Activated naive CD4-positive, alpha-beta T cell treated with anti-CD3 and anti-CD28 coated beads, Interleukin-2, amount 50 U/mL, for 24 hours (primary cell): ENCODE data around the gene FEZ2.

ENCODE experiments used
- H3K27ac Mint-ChIP-seq: one replicate; pipeline ENCODE4 v1.8.0; 2021; ENCODE audit warnings: mild to moderate bottlenecking, mixed read lengths
- H3K27me3 Mint-ChIP-seq: one replicate; pipeline ENCODE4 v1.8.0; 2021; ENCODE audit warnings: mixed read lengths
- H3K36me3 Mint-ChIP-seq: one replicate; pipeline ENCODE4 v1.8.0; 2021; ENCODE audit warnings: mixed read lengths
- H3K4me1 Mint-ChIP-seq: one replicate; pipeline ENCODE4 v1.8.0; 2021; ENCODE audit warnings: mixed read lengths
- H3K4me3 Mint-ChIP-seq: one replicate; pipeline ENCODE4 v1.8.0; 2021; ENCODE audit warnings: mild to moderate bottlenecking, mixed read lengths
- H3K9me3 Mint-ChIP-seq: one replicate; pipeline ENCODE4 v1.8.0; 2021; ENCODE audit warnings: mixed read lengths

FEZ2 gene

DNA sequence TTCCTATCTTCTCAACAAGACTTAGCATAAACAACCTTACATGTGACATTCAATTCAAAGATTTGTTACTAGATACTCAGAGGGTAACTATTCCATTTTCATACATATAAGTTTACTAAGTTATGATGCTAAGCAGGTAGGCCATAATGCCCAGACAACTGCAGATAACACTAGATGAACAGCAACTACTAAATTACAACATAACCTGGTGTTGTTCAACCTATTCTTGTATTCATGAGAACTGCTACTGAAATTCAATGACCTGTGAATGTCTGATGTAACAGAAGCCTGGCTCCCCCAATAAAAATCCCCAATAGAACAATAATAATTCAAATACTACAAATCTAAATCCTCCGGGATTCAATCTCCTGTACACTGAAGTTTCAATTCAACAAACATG is 24.8 kb downstream of the FEZ2 start:
- no peak overlapping the region for H3K27ac Mint-ChIP-seq
- peaks cover 33% of the 10 kb centered on the region for H3K36me3 Mint-ChIP-seq
- H3K4me1 Mint-ChIP-seq, result peaks cover 6% of the 10 kb centered on the region
- no peaks in the 10 kb centered on the region for H3K27me3 Mint-ChIP-seq
- H3K9me3 Mint-ChIP-seq, result no peaks in the 10 kb centered on the region
- no peak overlapping the region for H3K4me3 Mint-ChIP-seq

DNA sequence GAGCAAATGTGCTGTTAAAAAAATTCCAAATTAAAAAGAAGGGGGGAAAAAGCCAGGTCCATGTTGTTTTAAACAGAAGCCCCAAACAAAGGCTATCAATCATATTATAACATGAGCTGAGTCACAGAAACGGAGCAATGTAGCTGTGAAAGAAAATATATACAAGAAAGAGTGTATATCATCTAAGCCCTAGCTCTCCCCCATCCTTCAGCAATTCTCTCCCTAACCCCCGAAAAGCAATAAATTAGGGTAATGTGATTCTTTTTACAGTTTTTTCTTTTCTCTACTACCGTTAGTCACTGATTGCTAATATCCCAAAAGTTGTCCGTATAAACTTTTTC is 25.3 kb downstream of the FEZ2 start:
- Mint-ChIP-seq H3K27ac (no peak overlapping the region), H3K36me3 (peaks cover 31% of the 10 kb centered on the region), H3K4me1 (peaks cover 6% of the 10 kb centered on the region), H3K27me3 (no peaks in the 10 kb centered on the region), H3K9me3 (no peaks in the 10 kb centered on the region), H3K4me3 (no peak overlapping the region)

DNA sequence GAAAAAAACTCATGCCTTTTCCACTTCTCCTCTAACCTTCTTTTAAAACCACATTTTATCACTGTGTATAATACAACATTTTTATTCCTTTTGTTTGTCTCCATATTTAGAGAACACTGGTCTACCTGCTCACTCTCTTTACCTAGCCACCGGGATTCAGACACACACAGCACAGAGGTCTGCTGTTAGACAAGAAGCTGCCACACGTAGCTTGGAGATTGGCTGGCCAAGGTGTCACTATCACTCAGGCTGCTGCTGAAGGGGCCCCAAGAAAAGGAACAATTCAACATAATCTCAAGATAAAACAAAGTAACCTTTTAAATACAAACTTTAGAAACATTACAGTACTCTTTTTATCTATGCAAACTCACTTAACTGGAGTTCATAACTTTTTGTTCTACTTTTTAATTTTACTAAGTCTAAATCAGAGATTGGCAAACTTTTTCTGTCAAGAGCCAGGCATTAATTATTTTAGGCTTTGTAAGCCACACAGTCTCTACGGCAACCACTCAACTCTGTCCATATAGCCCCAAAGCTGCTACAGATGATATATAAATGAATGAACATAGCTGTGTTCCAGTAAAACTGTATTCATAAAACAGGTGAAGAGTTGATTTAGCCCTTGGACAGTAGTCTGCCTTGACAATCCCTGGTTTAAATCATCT is 25.8 kb downstream of the FEZ2 start:
- Mint-ChIP-seq H3K36me3 (peaks cover 31% of the 10 kb centered on the region), H3K4me1 (peaks cover 6% of the 10 kb centered on the region)

DNA sequence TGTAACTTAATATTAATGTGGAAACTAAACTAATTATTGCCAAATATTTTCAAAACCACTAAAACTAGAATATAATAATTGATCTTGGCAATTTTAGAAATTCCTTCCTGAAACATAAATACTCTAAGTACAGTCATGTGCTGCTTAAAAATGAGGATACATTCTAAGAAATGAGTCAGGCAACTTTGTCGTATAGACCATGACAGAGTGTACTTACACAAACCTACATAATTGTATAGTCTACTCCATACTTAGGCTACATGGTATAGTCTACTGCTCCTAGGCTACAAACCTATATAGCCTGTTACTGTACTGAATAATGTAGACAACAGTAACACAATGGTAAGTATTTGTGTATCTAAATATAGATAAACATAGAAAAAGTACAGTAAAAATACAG is 27.6 kb downstream of the FEZ2 start:
- Mint-ChIP-seq H3K4me3 (no peak overlapping the region), H3K27ac (no peak overlapping the region), H3K9me3 (no peaks in the 10 kb centered on the region), H3K4me1 (peaks cover 3% of the 10 kb centered on the region), H3K36me3 (peaks cover 33% of the 10 kb centered on the region), H3K27me3 (no peaks in the 10 kb centered on the region)

More for the DNA sequence above, 25.8 kb downstream of the FEZ2 start:
- no peak overlapping the region for H3K27ac Mint-ChIP-seq
- no peaks in the 10 kb centered on the region for H3K9me3 Mint-ChIP-seq
- no peaks in the 10 kb centered on the region for H3K27me3 Mint-ChIP-seq
- no peak overlapping the region for H3K4me3 Mint-ChIP-seq

DNA sequence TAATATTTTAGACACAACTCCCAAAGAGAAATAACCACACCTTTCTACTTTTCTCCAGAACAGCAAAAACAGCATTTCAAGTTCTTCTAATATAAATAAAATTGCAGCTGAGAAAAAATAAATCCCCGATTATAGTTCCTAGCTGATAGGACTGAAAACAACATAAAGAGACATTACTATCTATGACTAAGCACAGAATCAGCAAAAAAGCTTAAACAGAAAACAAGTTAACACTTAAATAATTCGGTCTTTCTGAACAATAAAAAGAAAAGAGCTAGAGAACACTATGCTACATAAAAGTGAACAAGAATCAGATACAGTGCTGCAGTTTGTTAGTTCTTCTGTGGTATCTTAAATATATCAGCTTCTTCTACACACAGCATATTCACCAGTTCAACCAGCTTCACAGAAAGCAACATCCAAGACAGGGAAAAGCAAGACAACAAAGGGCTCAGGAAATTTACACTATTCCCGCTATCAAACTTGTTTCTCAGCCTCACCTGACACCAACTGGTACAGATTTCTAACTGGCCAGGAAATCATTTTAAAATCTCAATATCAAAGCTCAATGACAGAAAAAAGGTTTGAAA is 28.6 kb downstream of the FEZ2 start:
- H3K4me3 Mint-ChIP-seq, result no peak overlapping the region
- no peak overlapping the region for H3K27ac Mint-ChIP-seq

DNA sequence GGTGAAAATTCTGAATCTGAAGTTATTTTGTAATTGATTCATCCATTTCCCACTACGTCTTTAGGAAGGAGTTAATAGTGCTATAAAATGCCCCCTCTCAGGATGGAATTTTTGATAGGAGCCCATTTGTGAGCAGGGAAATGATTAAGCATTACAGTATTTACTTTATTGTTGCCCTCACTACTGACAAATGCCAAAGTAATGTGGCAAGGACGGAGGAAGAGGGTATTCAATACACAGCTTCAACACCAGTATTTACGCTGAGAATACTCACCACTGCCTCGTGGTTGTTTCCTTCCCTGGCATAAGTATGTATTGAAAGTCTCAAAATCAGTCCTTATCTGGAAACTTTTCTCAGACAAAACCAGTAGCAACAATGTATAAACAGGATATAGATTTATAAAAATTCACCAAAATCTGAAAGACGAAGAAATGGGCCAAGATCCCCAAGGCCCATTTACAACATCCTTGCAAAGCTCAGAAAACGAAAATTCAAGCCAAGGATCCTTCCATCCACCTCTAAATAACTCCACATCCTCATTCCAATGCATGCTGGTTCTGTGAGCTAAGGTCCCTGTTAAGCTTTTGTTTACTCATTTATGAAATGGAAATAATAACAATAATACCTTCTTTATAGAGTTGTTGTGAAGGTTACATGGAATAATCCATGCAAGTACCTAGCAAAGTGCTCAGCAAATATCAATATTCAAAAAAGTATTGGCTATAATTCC is 29.3 kb downstream of the FEZ2 start:
- no peak overlapping the region for H3K4me3 Mint-ChIP-seq
- H3K36me3 Mint-ChIP-seq, result peaks cover 37% of the 10 kb centered on the region
- H3K4me1 Mint-ChIP-seq, result peaks cover 6% of the 10 kb centered on the region
- H3K27ac Mint-ChIP-seq, result no peak overlapping the region
- H3K9me3 Mint-ChIP-seq, result no peaks in the 10 kb centered on the region
- no peaks in the 10 kb centered on the region for H3K27me3 Mint-ChIP-seq

More for the DNA sequence above, 28.6 kb downstream of the FEZ2 start:
- peaks cover 3% of the 10 kb centered on the region for H3K4me1 Mint-ChIP-seq
- no peaks in the 10 kb centered on the region for H3K27me3 Mint-ChIP-seq
- no peaks in the 10 kb centered on the region for H3K9me3 Mint-ChIP-seq
- peaks cover 33% of the 10 kb centered on the region for H3K36me3 Mint-ChIP-seq

DNA sequence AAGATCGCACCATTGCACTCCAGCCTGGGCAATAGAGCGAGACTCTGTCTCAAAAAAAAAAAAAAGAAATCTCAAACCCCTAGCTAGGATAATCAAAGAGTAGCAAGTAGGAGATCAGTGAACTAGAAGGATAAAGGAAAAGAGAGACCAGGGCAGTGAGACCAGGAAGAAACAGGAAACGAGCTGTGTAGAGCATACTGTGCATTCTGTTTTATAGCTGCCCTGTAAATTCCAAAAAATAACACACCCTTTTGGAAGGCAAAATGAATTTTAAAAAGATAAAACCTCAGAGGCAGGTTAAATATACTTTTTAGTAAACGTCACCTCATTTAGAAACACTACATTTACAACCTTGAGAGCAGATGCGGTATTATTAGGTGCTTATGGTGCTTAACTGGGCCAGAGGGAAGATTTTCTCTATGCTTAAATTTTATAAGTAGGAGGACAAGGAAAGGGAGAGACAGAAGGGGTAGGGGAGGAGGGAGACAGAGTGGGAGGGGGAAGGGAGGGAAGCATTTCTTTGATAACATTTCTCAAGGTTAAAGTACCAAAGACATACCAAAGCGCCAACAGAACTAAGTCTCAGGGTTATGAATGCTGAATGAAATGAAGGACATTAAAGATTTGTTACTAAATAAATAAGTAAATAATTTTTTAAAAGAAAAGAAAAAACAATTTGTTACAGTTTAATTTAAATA is 30.1 kb downstream of the FEZ2 start:
- H3K27me3 Mint-ChIP-seq, result no peaks in the 10 kb centered on the region
- peaks cover 32% of the 10 kb centered on the region for H3K36me3 Mint-ChIP-seq
- no peak overlapping the region for H3K27ac Mint-ChIP-seq
- no peaks in the 10 kb centered on the region for H3K9me3 Mint-ChIP-seq
- peaks cover 7% of the 10 kb centered on the region for H3K4me1 Mint-ChIP-seq
- H3K4me3 Mint-ChIP-seq, result no peak overlapping the region

DNA sequence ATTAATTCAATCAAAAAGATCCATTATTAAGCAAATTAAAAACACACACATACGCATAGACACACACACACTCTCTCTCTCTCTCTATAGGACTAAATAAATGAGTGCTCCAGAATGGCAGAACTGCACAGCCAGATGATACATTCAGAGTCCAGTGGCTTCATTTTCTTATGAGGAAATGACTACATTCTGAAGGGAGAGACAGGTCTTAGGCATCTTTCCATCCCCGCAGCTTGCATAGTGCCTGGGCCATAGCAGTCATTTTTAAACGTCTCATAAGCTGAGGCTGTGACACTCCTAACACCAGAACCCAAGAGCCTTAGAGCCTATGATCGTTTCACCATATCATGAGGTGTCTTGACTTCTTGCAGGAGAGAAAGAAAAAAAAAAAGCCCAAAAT is 31.1 kb downstream of the FEZ2 start:
- H3K4me3 Mint-ChIP-seq, result no peak overlapping the region

DNA sequence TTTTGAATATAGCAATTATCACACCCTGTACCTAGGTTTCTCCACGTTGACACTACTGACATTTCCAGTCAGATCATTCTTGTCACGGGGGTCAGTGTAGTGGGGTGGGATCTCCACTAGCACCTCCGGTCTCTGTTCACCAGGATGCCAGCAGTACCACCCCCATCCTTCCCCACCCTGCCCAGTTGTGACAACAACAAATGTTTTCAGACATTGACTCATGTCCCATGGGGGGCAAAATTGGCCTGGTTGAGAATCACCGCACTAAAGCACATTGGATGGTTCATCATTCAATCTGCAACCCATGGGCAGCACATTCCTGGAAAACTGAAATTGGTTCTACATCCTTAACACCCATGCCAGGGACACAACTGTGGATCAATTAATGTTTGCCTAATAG is 32.3 kb downstream of the FEZ2 start:
- no peak overlapping the region for H3K27ac Mint-ChIP-seq
- H3K27me3 Mint-ChIP-seq, result no peaks in the 10 kb centered on the region
- no peak overlapping the region for H3K4me3 Mint-ChIP-seq
- peaks cover 28% of the 10 kb centered on the region for H3K36me3 Mint-ChIP-seq
- H3K4me1 Mint-ChIP-seq, result peaks cover 5% of the 10 kb centered on the region
- no peaks in the 10 kb centered on the region for H3K9me3 Mint-ChIP-seq

More for the DNA sequence above, 31.1 kb downstream of the FEZ2 start:
- Mint-ChIP-seq H3K4me1 (peaks cover 5% of the 10 kb centered on the region), H3K36me3 (peaks cover 25% of the 10 kb centered on the region), H3K27me3 (no peaks in the 10 kb centered on the region), H3K9me3 (no peaks in the 10 kb centered on the region), H3K27ac (no peak overlapping the region)

DNA sequence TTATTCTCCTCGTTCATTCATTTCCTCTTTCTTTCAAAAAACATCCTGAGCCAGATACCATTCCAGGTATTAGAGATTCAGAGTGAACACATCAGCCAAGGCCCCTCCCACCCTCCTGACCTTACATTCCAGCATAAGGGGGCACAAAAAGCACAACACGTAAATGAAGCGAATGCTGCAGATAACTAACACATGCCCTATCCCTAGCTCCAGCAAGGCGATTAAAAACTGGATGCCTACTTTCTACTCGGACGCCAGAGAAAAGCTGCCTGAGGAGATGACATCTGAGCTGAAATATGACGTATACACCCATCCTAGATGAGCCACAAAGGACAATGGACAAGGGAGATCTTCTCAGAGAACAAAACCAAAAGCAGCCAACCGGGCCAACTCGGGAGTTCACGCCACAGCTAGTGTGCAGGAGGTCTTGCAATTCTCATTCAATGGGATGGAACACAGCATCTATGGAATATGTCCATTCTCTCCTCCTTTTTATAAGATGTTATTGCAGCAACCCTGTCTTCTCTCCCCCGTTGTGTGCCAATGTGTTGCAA is 33.5 kb downstream of the FEZ2 start:
- peaks cover 5% of the 10 kb centered on the region for H3K4me1 Mint-ChIP-seq
- no peak overlapping the region for H3K27ac Mint-ChIP-seq
- H3K36me3 Mint-ChIP-seq, result peaks cover 30% of the 10 kb centered on the region
- H3K9me3 Mint-ChIP-seq, result no peaks in the 10 kb centered on the region
- H3K4me3 Mint-ChIP-seq, result no peak overlapping the region
- H3K27me3 Mint-ChIP-seq, result no peaks in the 10 kb centered on the region

DNA sequence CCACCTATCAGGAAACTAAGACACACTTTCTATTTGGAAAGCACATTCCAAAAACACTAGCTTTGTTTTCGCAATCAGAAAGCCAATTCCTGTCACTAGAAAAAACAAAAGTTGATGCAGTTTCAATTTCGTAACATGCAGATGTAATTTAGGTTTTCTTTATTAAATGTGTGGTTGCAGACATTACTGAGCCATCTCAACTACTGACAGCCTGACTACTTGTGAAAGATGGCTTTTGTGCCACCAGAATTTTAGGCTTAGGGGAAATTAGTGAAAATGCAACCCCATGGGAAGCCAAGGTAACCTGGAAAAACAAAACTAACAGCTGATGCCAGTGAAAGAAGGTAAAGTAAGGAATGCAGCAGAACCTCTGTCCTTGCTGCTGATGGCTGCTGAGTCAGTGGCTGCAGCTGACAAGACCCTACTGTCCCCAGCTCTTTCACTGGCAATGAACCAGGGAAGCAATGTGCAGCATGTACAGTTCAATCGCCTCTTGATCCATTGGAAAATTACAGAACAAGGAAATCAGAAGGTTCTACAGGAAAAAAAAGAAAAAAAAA is 34.9 kb downstream of the FEZ2 start:
- no peak overlapping the region for H3K4me3 Mint-ChIP-seq
- H3K27me3 Mint-ChIP-seq, result no peaks in the 10 kb centered on the region
- H3K4me1 Mint-ChIP-seq, result peaks cover 5% of the 10 kb centered on the region
- H3K27ac Mint-ChIP-seq, result no peak overlapping the region
- peaks cover 30% of the 10 kb centered on the region for H3K36me3 Mint-ChIP-seq
- no peaks in the 10 kb centered on the region for H3K9me3 Mint-ChIP-seq

DNA sequence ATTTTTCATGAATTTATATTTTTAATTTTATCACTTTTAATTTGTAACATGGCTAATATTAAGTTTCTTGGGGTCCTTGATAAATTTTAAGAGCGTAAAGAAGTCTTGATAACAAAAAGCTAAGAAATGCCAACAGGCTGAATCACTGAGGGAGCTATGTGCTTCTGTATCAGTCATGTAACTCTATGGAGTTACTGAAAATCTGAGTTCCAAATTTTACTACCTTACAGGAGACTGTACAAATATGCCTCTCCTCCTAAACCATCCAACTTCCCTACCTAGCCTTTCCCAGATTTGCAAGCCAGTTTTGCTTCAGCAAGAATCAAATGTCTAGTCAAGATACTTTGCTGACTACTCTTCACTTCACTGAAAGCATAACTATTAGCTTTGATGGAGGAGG is 35.7 kb downstream of the FEZ2 start:
- peaks cover 30% of the 10 kb centered on the region for H3K36me3 Mint-ChIP-seq
- no peaks in the 10 kb centered on the region for H3K27me3 Mint-ChIP-seq
- H3K4me1 Mint-ChIP-seq, result peaks cover 5% of the 10 kb centered on the region
- no peak overlapping the region for H3K27ac Mint-ChIP-seq
- no peaks in the 10 kb centered on the region for H3K9me3 Mint-ChIP-seq
- H3K4me3 Mint-ChIP-seq, result no peak overlapping the region

DNA sequence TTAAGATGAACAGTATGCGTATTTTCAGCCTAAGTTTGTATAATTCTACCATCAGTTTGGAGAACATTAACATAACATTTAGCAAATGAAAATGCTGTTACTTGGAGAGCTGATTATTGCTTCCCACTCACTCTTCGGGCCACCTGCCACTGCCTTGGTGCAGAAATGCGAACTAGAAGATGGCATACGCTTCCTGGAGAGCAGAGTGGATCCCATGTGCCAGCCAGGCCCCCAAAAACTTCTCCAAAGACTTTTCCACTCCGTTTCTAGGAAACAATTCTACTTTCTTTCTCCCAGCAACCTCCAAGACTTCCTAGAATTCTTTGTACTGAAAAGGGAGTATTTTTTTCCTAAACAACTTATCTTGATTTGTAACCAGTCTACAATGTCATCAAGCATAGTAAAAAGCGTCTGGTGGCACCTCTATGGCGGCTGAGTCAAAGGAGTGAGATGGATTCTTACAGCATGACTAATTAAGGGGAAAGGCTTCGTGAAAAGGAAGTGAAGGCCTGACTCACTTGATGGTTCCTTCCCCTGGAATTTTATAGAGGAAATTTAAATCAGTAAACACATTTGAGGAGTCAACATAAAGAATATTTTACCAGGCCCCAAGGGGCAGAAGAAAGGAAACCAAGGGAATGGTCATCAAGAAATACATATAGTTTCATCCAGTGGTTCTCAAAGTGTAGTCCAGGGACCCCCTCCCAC is 36.6 kb downstream of the FEZ2 start:
- H3K27ac Mint-ChIP-seq, result no peak overlapping the region
- H3K36me3 Mint-ChIP-seq, result peaks cover 24% of the 10 kb centered on the region
- H3K4me3 Mint-ChIP-seq, result no peak overlapping the region
- no peaks in the 10 kb centered on the region for H3K9me3 Mint-ChIP-seq
- H3K27me3 Mint-ChIP-seq, result no peaks in the 10 kb centered on the region
- peaks cover 5% of the 10 kb centered on the region for H3K4me1 Mint-ChIP-seq

DNA sequence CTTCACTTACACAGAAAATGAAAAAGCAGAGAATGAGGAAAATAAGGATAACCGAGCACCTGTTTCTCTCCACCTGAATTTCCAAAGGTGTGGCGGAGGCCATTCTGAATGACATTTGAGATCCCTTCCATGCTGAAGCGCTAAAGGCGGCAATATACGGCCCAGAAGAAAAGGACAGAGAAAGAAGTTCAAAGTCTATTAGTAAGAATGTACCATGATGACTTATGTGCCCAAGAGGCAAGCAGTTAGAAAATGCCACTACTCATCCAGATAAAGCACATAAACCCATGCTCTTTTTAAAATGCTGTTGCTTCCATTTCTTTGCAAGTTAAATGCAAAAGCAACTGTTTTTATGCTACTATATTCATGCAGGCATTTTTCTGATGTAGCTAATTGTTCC is 37.2 kb downstream of the FEZ2 start:
- Mint-ChIP-seq H3K4me3 (no peak overlapping the region), H3K36me3 (peaks cover 24% of the 10 kb centered on the region), H3K9me3 (no peaks in the 10 kb centered on the region), H3K4me1 (peaks cover 5% of the 10 kb centered on the region), H3K27me3 (no peaks in the 10 kb centered on the region), H3K27ac (no peak overlapping the region)
